ENCODE results near the gene ANXA6.
A peak's percentile ranks its signal among the peaks of the same experiment; 100 is the strongest.

ANXA6 gene

DNA sequence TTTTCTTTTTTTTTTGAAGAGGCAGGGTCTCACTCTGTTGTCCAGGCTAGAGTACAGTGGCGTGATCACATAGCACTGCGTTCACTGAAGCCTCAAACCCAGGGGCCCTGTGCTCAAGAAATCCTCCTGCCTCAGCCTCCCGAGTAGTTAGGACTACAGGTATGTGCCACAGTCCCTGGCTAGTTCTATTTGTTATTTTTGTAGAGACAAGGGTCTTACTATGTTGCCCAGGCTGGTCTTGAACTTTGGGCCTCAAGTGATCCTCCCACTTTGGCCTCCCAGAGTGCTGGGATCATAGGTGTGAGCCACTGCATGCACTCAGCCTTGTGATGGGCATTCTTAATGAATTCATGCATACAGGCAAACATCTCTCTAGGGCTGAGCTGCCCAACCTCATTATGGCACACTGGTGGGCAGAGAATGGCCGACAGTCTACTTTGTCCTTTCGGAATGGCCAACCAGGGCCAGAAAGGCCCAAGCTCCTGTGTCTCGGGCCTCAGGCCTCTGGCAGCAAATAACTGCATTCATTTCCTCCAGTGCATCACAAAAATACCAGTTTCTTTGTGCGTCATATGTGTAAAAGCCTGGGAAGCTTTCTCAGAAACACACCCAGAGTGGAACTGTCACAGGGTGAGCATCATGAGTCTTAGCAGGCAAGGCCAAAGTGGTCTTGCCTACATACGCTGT lies 27.2 kb downstream of the ANXA6 start:
- no peak for DNase-seq (ENCODE audit: low spot score)

- no peak for DNase-seq (ENCODE audit: low spot score)
These were observed 28.8 kb downstream of the ANXA6 start for GRCh38 chr5:151128817-151129216.

GRCh38 chr5:151127926-151128325 lies 29.7 kb downstream of the ANXA6 start:
- no peak for DNase-seq (ENCODE audit: low spot score)

DNA sequence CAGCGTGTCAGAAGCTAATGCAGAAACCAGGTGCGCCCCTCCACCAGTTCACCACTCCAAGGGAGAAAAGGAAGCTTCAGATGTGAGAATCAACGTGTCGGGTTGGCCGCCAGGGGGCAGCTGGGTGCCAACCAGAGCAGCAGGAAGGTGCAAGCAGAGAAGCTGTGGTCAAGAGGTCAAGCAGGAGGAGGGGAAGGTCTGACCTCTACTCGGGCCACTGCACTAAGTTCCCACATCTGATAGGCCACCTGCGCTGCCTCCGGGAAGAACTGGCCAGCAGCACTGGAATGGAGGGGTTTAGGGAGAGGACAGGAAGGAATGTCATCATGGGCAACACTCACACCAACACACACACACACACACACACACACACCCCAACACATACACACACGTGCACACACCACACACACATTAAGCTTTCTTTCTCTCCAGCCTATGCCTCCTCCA lies 31.4 kb downstream of the ANXA6 start:
- peak; percentile 65 for DNase-seq (ENCODE audit: low spot score)

GRCh38 chr5:151125421-151125820 lies 32.2 kb downstream of the ANXA6 start:
- DNase-seq (ENCODE audit: low spot score), result no peak

DNA sequence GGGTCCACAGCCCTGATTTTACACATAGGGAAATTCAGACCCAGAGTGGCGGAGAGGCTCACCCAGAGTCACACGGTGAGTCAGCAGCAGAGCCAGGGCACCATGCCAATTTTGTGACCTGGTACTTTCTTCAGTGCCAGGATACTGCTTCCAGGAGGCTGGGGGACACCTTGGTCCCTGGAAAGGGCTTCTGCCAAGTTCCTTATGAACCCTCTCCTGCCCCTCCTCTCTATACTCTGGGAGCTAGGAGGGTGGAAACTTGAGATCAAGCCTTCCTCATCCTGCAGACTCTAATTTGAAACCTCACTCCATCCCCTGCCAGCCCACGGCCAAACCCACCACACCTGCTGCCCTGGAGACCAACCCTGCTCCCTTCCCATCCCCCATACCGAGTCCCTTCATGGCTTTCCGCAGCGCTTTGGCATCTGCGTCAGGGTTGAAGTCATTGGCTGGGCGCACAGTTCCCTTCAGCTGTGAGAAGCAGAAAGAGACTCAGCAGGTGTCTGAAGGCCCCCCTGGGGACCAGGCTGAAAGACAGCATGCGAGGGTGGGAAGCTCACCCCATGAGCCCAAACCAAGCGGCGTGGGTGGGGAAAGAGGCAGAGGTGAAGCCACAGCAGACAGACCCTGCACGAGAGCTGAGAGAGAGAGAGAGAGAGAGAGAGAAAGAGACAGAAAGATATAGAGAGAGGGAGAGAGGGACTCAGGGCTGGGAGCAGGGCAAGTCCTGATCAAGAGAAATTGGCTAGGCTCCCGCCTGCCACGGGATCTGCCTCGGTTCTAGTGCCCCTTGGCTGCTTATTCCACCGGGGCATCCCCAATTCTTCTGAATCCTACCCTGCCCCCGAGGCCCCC lies 33.5 kb downstream of the ANXA6 start:
- peak; percentile 35 for DNase-seq (ENCODE audit: low spot score)

DNA sequence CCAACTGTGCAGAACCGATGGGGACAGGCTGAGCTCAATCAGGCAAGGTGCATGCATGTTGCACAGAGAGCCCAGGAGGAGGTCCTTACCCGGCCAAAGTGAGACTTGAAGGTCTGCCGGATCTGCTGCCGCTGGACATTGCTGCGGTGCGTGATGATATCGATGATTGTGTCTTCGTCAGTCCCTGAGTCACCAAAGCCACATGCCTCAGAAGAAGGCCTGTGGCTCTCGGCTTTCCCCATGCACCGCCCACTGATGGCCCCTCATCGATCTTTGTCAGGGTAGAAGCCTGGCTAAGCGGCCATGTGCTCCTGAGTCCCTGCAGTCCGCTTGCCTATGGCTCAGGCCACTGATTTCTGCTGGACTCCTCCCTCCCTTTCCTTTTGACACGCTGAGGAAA lies 34.8 kb downstream of the ANXA6 start:
- no peak for DNase-seq (ENCODE audit: low spot score)

DNA sequence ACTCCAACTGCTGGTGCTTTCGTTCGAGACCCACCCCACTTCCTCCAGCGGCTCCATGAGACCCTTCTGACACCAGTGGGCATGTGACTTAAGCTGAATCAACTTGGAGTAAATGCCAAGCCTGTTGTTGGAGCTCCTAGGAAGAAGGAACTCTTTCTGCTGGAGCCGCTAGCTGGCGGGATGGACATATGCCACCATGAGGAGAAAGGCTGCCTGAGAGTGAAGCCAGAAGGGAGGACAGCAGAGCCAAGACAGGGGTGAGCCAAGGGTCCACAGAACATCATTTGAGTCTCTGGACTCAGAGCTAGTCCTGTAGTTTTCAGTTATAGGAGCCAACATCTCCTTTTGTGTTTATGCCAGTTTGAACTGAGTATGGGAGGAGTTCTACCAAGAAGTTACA lies 35.9 kb downstream of the ANXA6 start:
- DNase-seq (ENCODE audit: low spot score), result no peak

DNA sequence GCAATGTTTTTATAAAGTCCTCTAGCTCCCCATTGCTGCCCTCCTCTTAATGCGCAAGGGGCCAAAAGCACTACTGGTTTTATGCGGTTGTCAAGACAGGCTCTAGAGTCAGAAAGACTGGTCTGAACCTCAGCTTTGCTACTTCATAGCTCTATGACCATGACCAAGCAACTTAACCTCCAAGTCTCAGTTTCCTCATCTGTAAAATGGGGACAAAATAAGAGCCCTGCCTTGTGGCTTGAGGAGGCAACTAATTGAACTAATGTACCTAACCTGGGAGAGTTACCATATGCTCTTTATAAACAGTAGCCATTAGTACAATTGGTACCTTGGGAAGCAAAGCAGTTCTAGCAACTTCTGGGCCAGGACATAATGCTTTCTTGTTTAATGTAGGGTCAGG lies 36.5 kb downstream of the ANXA6 start:
- DNase-seq (ENCODE audit: low spot score), result no peak

- no peak for DNase-seq (ENCODE audit: low spot score)
These were observed 38.5 kb downstream of the ANXA6 start for GRCh38 chr5:151118913-151119575.

DNA sequence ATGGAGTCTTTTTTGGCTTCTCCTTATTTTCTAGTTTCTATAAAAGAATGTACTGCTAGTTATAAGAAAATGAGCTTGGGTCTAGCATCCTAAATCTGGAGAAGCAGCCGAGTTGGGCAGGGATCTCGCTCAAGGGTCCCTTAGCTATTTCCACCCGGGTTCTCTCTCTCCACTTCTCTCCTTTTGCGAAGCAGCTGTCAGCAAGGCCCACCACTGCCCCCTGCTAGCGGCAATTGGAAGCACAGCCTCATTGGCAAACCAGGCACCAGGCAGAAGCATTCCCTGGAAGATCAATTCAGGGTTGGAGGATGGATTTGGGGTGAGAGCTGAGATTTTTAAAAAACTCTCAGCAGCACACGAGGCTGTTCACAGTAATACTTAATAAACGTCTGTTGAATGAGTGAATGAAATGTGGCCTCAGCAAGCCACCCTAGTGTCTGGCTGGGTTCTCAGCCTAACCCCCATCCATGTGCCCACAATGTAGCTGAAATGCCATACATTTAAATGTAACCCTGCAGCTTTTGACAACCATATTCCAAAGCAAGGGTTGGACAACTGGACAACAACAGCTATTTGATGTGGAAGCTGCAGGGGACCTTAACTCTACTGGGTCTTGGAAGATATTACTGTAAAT lies 42.2 kb downstream of the ANXA6 start:
- DNase-seq (ENCODE audit: low spot score), result peak; percentile 72

DNA sequence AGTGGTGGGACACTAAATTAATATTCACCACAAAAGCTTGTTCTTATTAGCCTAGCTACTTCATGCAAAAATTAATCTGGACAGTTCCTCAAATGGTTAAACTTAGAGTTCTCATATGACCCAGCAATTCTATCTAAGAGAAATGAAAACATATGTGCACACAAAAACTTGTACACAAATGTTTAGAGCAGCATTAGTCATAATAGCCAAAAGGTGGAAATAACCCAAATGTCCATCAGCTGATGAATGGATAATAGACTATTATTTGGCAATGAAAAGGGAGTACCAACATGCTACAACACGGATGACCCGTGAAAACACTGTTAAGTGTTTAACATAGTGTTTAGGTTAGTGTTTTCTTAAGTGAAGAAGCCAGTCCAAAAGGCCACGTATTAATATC lies 43.9 kb downstream of the ANXA6 start:
- DNase-seq (ENCODE audit: low spot score), result no peak

DNA sequence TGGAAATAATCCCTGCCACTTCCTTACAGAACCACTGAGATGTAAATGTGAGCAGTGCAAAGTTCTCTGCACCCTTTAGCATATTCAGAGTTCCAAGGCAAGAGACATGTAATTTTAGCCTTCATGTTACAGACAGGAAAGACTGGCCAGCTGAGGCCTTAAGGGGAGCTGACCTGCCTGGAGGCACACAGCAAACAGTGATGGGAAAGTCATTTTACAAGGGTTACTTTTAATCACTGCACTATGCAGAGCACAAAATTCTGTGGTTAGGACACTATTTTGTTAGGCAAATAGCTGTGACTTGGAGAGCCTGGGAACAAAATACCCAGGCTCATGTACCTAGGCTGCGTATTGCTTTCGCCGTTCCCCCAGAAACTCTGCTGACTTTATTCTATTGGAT lies 46.6 kb downstream of the ANXA6 start:
- DNase-seq (ENCODE audit: low spot score), result no peak

- DNase-seq (ENCODE audit: low spot score), result no peak
These were observed 47.4 kb downstream of the ANXA6 start for GRCh38 chr5:151110122-151110681.

DNA sequence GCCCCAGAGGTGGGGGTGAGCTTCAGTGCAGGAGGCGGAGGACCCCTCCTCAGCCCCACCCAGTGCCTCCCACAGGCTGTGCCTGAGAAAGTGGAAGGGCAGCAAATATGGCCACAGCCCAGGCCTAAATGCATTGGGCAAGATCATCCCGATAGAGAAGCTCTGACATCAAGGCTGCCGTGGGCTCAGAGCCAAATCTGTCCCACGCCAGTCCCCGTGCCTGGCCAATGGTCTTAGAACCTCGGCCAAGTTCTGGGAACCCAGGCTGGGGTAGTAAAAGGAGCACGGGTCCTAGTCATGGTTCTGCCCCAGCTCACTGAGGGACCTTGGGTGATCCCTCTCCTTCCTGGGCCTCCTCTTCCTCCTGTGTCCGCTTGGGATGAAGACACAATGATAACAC lies 49.0 kb downstream of the ANXA6 start:
- no peak for DNase-seq (ENCODE audit: low spot score)

- DNase-seq (ENCODE audit: low spot score), result peak; percentile 37
These were observed 49.6 kb downstream of the ANXA6 start for GRCh38 chr5:151107738-151108520.

GRCh38 chr5:151107084-151107483 lies 50.5 kb downstream of the ANXA6 start:
- no peak for DNase-seq (ENCODE audit: low spot score)

GRCh38 chr5:151106509-151106908 lies 51.1 kb downstream of the ANXA6 start:
- DNase-seq (ENCODE audit: low spot score), result no peak

- no peak for DNase-seq (ENCODE audit: low spot score)
These were observed 51.5 kb downstream of the ANXA6 start for GRCh38 chr5:151106043-151106442.

- no peak for DNase-seq (ENCODE audit: low spot score)
These were observed 52.0 kb downstream of the ANXA6 start for GRCh38 chr5:151105561-151105960.

DNA sequence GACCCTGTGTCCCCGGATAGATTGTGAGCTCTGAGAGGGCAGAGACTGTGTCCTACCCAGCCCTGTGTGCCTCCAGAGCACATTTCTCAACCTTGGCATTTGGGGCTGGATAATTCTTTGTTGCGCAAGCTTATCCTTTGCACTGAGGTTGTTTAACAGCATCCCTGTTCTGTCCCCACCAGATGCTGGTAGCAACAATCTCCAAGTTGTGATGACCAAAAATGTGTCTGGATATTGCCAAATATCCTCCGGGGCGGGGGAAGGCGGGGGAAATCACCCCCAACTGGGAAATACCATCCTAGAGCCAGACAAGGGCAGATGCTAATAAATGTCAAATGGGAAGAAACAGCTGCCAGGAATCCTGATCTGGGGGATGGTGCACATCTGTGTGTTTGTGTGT lies 52.8 kb downstream of the ANXA6 start:
- DNase-seq (ENCODE audit: low spot score), result peak; percentile 36
